OCI-LY1 (cell line): ENCODE measurements around the gene CD19.

Experiments
- CTCF ChIP-seq: fragments of 200-600 bp; sonication (generic), shearing (Covaris generic); IDR thresholded peaks from 2 replicates; pipeline ENCODE4 v1.5.1; 2017; ENCODE audit warnings: mild to moderate bottlenecking, antibody characterized with exemption, low read length, moderate library complexity, mixed read lengths
- EZH2 ChIP-seq: fragments of 200-600 bp; sonication (generic), shearing (Covaris generic); IDR thresholded peaks from 2 replicates; pipeline ENCODE4 v1.8.0; 2017; ENCODE audit warnings: borderline replicate concordance, mixed run types, mild to moderate bottlenecking, antibody characterized with exemption, low read length, moderate library complexity, mixed read lengths

- no peak for TF ChIP-seq CTCF
- TF ChIP-seq EZH2 = no peak
Measured at GRCh38 chr16:28893291-28893690, 38.5 kb upstream of the CD19 start.
